Measurements from ENCODE around the gene FLT3LG.
"Not testable (repeated sequence)": the region's sequence is repeated elsewhere in the genome, so short reads cannot be mapped to it uniquely, and the experiment has no call there.

Gene FLT3LG

GRCh38 chr19:49458567-49458903 lies 15.5 kb upstream of the FLT3LG start:
- no peaks in the 10 kb centered on the region for H3K27me3 ChIP-seq (replicated peaks; ENCODE audit: insufficient read depth, low read length)
- no peaks in the 10 kb centered on the region for H4K20me1 ChIP-seq (ENCODE audit: insufficient read depth, low read length)
- peak overlapping the region; percentile 62 for H3K4me2 ChIP-seq (ENCODE audit: low read depth, low read length)
- H3K79me2 ChIP-seq (ENCODE audit: low read length): peaks cover 24% of the 10 kb centered on the region
- TF ChIP-seq EZH2phosphoT487 (IDR thresholded peaks at IDR 0.05; ENCODE audit: low read length): no peak
- TF ChIP-seq EZH2 (optimal IDR thresholded peaks at IDR 0.05; ENCODE audit: low read depth, low read length): no peak
- no peak for TF ChIP-seq CTCF (IDR thresholded peaks at IDR 0.05; ENCODE audit: low read length)
- peaks cover 20% of the 10 kb centered on the region for H3K4me1 ChIP-seq (ENCODE audit: low read length)
- H3K4me3 ChIP-seq (ENCODE audit: low read length): peak overlapping the region; percentile 37
- H2AFZ ChIP-seq (ENCODE audit: low read length): peak overlapping the region; percentile 52
- peak overlapping the region; percentile 59 for H3K9ac ChIP-seq (ENCODE audit: low read length)
- peak overlapping the region; percentile 95 for H3K27ac ChIP-seq (ENCODE audit: low read length)
- H3F3A ChIP-seq (ENCODE audit: insufficient read depth, low read length): peaks cover 10% of the 10 kb centered on the region
- H3K9me2 ChIP-seq (replicated peaks; ENCODE audit: insufficient read depth, low read length): no peaks in the 10 kb centered on the region
- DNase-seq: peak; percentile 48
- H3K36me3 ChIP-seq (replicated peaks; ENCODE audit: insufficient read depth, low read length): no peaks in the 10 kb centered on the region
- no peaks in the 10 kb centered on the region for H3K9me3 ChIP-seq (replicated peaks; ENCODE audit: insufficient read depth, low read length)

- no peak for TF ChIP-seq CTCF (IDR thresholded peaks at IDR 0.05; ENCODE audit: low read length)
- no peak for TF ChIP-seq EZH2 (optimal IDR thresholded peaks at IDR 0.05; ENCODE audit: low read depth, low read length)
- TF ChIP-seq EZH2phosphoT487 (IDR thresholded peaks at IDR 0.05; ENCODE audit: low read length): no peak
- Histone ChIP-seq H3K9ac (ENCODE audit: low read length) (no peak overlapping the region), H3K4me1 (ENCODE audit: low read length) (peaks cover 16% of the 10 kb centered on the region)
These were observed 14.6 kb upstream of the FLT3LG start for GRCh38 chr19:49459388-49459787.

GRCh38 chr19:49461130-49461529 lies 12.9 kb upstream of the FLT3LG start:
- not testable (repeated sequence) for H4K20me1 ChIP-seq (ENCODE audit: insufficient read depth, low read length); H3K27ac ChIP-seq (ENCODE audit: low read length); H3K9me3 ChIP-seq (replicated peaks; ENCODE audit: insufficient read depth, low read length); H3K27me3 ChIP-seq (replicated peaks; ENCODE audit: insufficient read depth, low read length); H3K9me2 ChIP-seq (replicated peaks; ENCODE audit: insufficient read depth, low read length); H3K9ac ChIP-seq (ENCODE audit: low read length); H3K4me2 ChIP-seq (ENCODE audit: low read depth, low read length); DNase-seq; H2AFZ ChIP-seq (ENCODE audit: low read length); H3K4me3 ChIP-seq (ENCODE audit: low read length); H3K36me3 ChIP-seq (replicated peaks; ENCODE audit: insufficient read depth, low read length)
- peaks cover 11% of the 10 kb centered on the region; the same call in 1 of the 2 replicates for H3K79me2 ChIP-seq (ENCODE audit: low read length)
- H3K4me1 ChIP-seq (ENCODE audit: low read length): peaks cover 14% of the 10 kb centered on the region
- H3F3A ChIP-seq (ENCODE audit: insufficient read depth, low read length): peaks cover 10% of the 10 kb centered on the region

More at GRCh38 chr19:49459388-49459787, 14.6 kb upstream of the FLT3LG start:
- Histone ChIP-seq H4K20me1 (ENCODE audit: insufficient read depth, low read length) (no peaks in the 10 kb centered on the region), H2AFZ (ENCODE audit: low read length) (no peak overlapping the region), H3F3A (ENCODE audit: insufficient read depth, low read length) (peaks cover 10% of the 10 kb centered on the region), H3K27ac (ENCODE audit: low read length) (no peak overlapping the region), H3K27me3 (replicated peaks; ENCODE audit: insufficient read depth, low read length) (no peaks in the 10 kb centered on the region), H3K9me2 (replicated peaks; ENCODE audit: insufficient read depth, low read length) (no peaks in the 10 kb centered on the region), H3K9me3 (replicated peaks; ENCODE audit: insufficient read depth, low read length) (no peaks in the 10 kb centered on the region), H3K4me2 (ENCODE audit: low read depth, low read length) (no peak overlapping the region), H3K36me3 (replicated peaks; ENCODE audit: insufficient read depth, low read length) (no peaks in the 10 kb centered on the region), H3K4me3 (ENCODE audit: low read length) (no peak overlapping the region), H3K79me2 (ENCODE audit: low read length) (peaks cover 16% of the 10 kb centered on the region)
- DNase-seq: no peak

- H3K27me3 ChIP-seq (replicated peaks; ENCODE audit: insufficient read depth, low read length): no peaks in the 10 kb centered on the region
- no peaks in the 10 kb centered on the region for H4K20me1 ChIP-seq (ENCODE audit: insufficient read depth, low read length)
- no peak overlapping the region for H3K27ac ChIP-seq (ENCODE audit: low read length)
- H3K36me3 ChIP-seq (replicated peaks; ENCODE audit: insufficient read depth, low read length): no peaks in the 10 kb centered on the region
- no peak overlapping the region for H3K4me3 ChIP-seq (ENCODE audit: low read length)
- peaks cover 14% of the 10 kb centered on the region for H3K4me1 ChIP-seq (ENCODE audit: low read length)
- TF ChIP-seq EZH2phosphoT487 (IDR thresholded peaks at IDR 0.05; ENCODE audit: low read length) (no peak), CTCF (IDR thresholded peaks at IDR 0.05; ENCODE audit: low read length) (no peak), EZH2 (optimal IDR thresholded peaks at IDR 0.05; ENCODE audit: low read depth, low read length) (no peak)
- DNase-seq: no peak
- no peaks in the 10 kb centered on the region for H3K9me2 ChIP-seq (replicated peaks; ENCODE audit: insufficient read depth, low read length)
- H3K79me2 ChIP-seq (ENCODE audit: low read length): peaks cover 8% of the 10 kb centered on the region; the same call in 1 of the 2 replicates
- H3K4me2 ChIP-seq (ENCODE audit: low read depth, low read length): no peak overlapping the region
- no peak overlapping the region for H3K9ac ChIP-seq (ENCODE audit: low read length)
- H3F3A ChIP-seq (ENCODE audit: insufficient read depth, low read length): peaks cover 10% of the 10 kb centered on the region
- no peaks in the 10 kb centered on the region for H3K9me3 ChIP-seq (replicated peaks; ENCODE audit: insufficient read depth, low read length)
- H2AFZ ChIP-seq (ENCODE audit: low read length): no peak overlapping the region
These were observed 12.4 kb upstream of the FLT3LG start for GRCh38 chr19:49461656-49462055.
